DMS 273 treated with DMSO at 0.1 percent for 48 hours (cell line): ENCODE results near the gene PRDM16.

Experiments used
- DNase-seq: peaks from one replicate; lab custom pipeline; 2025; lab: John Stamatoyannopoulos, UW

The PRDM16 gene

DNA sequence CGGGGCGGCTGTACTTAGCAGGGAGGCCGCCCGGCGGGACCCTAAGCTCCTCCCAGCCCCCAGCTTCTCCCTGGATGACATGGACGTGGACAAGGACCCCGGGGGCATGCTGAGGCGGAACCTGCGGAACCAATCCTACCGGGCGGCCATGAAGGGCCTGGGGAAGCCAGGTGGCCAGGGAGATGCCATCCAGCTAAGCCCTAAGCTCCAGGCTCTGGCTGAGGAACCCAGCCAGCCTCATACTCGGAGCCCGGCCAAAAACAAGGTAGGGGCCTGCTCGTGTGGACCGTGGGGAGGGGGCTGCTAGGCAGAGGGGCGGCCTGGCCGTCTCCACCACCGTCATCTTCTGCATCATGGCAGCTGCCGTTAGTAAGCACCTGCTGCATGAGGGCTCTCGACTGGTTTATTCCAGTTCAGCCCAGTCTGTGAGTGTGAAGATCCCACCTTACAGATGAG lies 394.4 kb downstream of the PRDM16 start:
- DNase-seq = no peak

DNA sequence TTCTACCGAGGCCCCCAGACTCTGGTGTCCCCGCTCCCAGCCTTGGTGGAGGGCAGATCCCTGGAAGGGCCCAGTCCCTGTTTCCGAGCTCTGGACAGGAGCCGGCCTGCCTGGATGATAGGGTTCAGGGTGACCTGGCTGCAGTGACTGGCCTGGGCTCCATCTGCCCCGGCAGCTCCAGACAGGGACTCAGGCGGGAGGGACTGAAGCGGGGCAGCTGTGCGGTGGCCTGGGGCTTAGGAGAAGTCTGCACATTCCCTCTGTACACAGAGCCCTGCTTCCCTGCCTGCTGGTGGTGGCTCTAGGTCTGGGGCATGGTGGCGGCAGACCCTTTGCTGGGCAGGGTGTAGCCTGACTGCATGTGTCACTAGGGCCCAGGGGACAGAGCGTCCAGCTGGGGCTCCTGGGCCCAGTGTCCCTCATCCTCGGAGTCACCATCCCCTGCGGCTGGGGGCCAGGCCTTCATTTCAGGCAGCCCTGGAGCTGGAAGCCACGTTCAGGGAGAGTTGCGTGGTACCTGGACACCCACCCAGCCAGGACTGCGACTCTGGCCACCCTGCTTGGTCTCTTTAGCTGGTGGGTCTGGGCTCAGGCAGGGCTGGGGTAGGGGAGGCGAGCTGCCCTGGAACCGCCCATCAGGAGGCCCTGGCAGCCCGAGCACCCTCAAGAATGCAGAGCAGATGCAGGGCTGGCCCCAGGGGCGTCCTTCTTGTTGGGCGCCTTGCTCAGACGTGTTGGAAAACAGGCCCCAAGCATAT lies 395.1 kb downstream of the PRDM16 start:
- no peak for DNase-seq

DNA sequence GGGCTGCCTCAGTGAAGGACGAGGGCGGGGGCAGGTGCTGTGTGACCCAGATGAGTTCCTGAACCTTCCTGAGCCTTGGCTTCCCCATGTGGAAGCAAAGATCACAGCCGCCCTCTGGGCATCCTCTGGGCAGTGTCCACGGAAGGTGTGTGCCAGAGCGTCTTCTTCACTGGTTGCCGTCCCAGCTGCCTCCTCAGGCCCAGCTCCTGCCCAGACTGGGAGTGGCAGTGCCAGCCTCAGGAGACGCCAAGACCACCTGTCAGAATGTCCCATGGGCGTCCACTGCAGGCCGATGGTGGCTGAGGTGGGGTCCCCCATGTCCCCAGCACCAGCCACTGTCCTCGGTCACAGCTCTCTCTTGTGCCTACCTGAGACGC lies 395.6 kb downstream of the PRDM16 start:
- DNase-seq = no peak

DNA sequence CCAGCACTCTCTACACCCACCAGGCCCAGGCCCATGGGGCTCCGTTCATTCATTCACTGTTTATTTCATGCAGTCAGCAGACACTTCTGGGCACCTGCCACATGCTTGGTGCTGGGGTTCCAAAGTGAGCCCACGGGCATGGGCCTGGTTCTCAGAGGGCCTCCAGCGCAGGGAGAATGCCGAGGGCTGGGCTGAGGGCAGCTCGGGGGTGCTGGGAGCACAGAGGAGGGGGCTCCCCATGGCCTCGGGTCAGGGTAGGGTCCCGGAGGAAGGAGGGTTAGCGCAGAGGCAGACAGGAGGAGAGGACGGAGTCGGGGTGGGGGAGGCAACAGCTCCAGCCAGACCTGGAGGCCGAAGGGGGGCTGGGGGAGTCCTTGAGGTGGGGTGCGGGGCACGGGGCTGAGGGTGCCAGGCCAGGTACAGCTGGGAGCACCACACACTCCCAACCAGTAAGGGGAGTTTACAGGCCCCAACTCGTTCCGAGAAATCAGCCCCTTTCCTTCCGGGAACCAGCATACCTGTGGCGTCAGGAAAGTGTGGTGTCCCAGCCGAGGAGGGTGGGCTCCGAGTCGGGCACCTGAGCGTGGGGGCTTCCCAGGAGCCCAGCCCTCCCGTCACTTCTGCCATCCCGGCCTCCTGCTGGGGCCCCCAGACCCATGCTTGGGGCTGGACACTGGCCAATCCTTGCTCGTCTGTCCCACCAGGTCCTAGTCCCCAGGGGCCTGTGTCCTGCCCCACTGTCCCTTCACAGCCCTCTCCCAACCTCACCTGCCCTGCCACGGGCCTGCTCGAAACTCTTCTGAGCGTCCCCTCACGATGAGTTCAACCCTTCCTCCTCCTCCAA lies 396.3 kb downstream of the PRDM16 start:
- no peak for DNase-seq

DNA sequence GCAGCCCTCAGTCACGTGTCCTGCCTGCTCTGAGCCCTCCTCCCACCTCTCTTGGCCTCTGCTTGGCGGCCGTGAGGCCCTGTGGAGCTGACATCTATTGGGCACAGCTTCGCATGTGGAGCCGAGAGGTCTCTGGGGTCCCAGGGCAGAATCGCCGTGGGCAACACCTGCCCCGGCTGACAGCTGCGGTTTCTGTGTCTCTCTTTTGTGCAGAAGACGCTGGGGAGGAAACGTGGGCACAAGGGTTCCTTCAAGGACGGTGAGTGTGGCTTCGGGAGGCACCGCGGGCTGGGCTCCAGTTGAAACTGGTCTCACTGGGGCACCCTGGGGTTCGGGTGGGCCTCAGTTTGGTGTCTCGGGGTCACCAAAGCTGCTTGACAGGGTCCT lies 396.9 kb downstream of the PRDM16 start:
- DNase-seq = no peak

DNA sequence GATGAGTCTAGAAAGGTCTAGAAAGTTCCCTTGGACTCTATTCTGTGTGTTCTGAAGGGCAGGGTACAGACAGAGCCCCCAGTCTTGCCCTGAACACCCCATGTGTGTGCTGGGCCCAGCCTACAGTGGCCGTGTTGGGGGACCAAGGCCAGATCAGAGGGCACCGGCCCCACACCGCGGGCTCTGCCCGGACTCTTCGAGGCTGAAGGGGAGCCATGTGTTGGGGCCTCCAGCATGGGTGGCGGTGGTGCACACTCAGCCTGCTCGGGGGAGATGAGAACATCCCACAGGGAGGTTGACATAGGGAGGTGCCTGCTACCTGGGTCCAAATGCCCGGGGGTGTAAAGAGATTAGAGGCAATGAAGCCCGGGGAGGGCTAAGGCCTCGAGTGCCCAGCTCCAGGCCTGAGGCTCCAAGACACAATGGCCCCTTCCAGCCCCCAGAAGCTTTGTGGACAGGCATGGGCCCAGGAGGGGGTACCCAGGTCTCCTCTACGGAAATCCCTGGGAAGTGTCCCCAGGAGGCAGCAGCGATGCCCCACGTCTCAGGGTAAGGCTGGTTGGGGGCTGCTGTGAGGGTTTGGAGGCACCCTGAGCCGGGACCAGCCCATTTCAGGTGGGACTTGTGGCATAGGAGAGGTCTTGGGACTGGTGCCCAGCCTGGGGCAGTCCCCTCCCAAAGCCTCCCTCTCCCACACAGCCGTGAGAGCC lies 397.5 kb downstream of the PRDM16 start:
- no peak for DNase-seq

DNA sequence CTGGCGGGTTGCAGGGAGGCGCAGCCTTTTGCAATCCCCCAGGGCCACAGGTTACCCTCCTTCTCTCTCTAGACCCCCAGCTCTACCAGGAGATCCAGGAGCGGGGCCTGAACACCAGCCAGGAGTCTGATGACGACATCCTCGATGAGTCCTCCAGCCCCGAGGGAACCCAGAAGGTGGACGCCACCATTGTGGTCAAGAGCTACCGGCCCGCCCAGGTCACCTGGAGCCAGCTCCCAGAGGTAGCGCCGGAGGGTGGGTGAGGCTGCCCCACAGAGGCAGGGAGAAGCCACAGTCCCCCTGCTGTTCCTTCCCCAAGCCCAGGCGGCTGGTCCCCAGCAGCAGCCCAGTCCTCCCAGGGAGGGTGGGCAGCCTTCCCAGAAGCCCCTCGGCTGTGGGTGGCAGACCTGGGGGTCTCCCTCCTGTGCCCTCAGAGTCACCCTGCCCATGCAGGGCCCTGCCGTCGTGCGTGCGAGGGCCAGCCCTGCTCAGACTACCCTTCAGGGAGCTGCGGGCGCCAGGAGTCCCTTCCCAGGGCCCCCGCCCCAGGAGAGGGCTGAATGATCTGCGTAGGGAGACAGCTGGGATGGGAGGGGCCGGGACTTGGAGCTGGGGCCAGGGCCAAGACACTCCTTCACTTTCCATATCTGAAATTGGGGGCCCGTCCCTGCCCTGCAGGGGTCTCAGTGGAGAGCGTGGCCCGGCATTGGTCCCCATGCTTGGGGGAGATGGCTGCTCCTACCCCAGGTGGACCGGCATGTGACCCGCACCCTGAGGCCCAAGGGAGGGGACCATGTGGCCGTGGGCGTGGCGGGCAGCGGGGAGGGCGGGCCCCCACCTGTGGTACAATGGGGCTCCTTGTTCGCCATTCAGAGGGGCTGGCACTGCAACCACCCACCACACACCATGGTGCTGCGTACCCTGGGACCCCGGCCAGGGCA lies 398.4 kb downstream of the PRDM16 start:
- no peak for DNase-seq

DNA sequence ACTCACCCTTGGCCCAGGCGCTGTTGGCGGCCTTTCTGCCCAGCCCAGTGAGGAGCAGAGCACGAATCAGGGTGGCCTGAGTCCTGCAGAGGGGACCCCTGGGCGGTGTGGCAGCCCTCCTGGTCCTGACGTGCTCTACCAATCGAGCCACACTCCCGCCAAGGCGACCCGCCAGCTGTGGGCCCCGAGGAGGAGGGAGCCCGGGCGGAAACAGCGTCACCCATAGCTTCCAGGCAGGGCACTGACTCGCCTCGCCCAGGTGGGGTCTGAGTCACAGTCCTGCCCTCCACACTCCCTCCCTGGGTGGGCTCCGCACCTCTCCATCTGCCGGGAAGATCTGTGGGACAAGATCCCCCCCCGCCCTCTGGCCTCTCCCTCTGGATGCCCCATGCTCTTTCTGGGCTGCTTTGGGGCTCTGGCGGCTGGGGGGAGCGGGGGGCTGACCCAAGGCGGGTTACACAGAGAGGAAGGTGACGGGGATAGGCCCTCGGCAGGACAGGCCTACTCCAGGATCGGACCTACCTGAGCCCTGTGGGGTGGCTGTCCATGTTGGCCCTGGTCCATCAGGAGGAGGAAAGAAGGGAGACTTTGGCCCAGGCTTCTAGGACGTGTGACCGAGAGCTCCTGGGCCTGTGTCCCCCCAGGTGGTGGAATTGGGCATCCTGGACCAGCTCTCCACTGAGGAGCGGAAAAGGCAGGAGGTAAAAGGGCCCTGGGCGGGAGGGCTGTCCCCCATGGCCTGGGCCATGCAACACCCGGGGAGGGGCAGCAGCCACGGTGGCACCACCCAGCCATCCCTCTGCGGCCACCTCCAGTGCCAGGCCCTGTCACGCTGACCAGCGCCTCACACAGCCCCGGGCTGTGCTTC lies 399.5 kb downstream of the PRDM16 start:
- DNase-seq = no peak

DNA sequence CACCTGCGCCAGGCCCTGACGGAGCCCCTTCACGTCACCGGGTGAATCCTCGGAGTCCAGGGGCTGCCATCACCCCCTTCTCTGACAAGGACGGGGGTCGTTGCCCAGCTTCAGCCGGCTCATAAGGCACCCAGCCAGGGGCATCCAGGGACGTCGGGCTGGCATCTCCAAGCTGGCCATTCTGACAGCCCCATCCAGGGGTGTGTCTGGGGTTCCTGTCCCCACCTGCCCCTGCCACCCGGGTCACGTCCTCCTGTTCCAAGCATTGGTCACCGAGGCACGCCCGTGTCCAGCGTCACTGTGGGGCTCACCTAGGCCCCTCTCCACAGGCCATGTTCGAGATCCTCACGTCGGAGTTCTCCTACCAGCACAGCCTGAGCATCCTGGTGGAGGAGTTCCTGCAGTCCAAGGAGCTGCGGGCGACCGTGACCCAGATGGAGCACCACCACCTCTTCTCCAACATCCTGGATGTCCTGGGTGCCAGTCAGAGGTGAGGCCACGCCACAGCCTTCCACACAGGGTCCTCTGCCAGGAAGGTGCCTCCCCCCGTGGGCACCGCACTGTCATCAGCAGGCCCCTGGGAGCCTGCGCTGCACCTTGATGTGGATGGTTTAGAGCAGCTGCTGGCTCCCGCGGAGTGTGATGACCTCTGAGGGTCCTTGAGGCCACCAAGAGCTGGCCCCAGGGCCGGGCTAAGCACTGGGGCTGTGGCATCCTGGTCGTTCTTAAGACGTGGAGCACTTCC lies 400.3 kb downstream of the PRDM16 start:
- no peak for DNase-seq

DNA sequence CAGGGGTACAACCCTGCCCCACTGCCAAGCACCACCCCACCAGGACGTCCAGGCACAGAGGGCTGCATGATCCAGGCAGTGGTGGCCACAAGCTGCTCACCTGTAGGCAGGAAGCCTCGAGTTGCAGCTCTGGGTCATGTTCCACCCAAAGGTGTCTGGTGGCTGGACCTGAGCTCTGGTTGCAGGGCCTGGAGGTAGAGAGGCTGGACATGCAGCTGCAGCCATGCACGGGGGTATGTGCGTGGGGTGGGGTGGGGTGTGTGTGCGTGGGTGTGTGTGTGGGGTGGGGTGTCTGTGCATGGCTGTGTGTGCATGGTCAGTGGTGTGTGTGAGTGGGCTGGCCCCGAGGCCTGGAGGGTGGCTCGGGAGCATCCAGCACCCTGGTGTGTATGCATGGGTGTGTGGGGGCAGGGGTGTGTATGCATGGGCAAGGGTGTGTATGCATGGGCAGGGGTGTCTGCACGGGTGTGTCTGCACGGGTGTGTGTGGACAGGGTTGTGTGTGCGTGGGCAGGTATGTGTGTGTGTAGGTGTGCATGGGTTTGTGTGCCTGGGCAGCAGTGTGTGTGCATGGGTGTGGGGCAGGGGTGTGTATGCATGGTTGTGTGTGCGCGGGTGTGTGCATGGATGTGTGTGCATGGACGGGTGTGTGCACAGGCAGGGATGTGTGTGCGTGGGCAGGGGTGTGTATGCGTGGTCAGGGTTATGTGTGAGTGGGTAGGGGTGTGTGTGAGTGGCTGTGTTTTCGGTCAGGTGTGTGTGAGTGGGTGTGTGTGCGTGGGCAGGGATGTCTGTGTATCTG lies 401.0 kb downstream of the PRDM16 start:
- DNase-seq = no peak

DNA sequence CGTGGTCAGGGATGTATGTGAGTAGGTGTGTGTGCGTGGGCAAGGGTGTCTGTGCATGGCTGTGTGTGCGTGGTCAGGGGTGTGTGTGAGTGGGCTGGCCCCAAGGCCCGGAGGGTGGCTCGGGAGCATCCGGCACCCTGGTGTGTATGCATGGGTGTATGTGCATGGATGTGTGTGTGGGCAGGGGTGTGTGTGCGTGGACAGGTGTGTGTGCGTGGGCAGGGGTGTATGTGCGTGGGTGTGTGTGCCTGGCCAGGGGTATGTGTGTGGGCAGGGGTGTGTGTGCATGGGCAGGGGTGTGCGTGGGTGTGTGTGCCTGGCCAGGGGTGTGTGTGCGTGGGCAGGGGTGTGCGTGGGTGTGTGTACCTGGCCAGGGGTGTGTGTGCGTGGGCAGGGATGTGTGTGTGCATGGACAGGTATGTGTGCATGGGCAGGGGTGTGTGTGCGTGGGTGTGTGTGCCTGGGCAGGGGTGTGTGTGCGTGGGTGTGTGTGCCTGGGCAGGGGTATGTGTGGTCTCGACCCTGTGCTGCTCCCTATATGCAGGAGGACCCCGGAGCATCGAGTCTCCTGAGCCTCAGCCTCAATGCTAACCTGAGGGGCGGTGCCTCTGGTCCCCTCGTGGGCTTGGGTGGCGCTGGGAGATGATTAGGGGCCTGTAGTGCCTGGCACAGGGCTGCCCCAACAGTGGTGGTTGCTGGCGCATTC lies 401.8 kb downstream of the PRDM16 start:
- no peak for DNase-seq

DNA sequence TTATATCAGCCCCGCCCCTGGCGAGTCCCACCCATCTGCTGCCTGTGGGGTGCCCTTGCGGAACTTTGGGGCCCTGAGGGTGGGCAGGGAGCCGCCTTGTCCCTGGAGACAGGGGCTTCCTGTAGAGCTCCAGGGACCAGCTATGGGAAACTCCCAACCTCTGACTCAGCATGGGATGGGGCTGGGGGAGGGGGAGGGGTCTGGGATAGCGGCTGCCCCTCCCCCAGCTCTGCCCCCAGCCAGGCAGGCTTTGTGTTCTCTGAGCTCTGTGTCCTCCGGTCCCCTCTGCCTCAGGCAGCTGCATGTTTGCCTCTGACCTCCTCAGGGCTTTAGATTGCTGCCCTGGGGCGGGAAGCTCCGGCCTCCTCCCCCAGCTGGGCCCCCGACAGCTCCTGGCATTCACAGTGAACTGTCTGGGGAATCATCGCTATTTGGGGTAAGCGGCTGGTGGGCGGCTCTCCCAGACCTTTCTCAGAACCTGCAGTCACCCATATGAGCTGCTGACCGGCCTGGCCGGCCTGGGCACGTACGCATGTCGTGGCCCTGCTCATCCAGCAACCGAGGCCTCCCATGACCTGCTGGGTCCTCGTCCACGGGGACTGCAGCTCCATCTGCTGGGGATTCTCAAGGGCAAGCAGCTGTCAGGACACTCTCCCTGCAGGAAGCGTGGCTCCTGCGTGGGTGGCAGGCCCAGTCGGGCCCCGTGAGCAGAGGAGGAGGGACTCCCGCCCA lies 402.5 kb downstream of the PRDM16 start:
- DNase-seq = no peak

DNA sequence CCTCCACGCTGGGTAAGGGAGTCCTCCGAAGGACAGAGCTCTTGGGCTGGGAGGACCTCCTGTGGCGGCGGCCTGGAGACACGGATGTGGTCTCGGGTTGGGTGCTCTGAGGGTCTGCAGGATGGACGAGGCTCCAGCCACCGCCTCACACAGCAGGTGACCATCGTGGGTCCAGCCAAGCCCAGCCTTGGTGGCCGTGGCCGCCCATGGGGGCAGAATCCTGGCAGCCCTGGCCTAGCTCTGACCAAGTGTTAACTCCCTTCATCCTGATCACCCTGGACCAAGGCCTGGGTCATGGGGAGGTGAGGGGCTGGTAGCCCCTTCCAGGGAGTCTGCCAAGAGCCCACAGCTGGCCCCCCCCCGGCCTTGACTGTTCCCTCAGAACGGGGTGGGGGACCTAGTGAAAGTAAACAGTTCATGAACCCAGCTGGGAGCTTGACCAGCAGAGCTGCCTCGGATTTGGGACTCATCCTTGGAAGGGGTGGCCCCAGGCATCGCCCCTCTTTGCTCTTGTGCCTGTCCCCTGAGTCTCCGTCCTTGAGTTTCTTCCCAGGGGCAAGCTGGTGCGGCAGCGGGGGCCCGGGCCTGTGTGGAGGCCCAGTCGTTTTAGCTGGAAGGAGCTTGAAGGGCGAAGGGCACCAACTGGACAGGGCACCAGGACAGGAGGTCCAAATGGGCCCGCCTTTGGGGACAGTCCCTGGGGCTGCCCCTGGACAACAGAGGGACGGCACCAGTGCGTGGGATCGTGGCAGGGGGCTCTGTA lies 403.3 kb downstream of the PRDM16 start:
- no peak for DNase-seq

DNA sequence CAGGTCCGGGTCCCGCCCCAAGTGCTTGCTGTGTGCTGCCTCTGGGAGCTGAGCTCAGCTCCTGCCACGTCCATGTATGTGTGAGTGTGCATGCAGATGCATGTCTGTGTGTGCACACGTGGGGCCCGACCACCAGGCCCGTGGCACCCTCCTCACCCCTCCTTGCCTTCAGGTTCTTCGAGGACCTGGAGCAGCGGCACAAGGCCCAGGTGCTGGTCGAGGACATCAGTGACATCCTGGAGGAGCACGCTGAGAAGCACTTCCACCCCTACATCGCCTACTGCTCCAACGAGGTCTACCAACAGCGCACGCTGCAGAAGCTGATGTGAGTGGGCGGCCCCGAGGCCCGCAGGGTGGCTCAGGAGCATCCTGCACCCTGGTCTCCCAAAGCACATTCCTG lies 403.9 kb downstream of the PRDM16 start:
- no peak for DNase-seq

DNA sequence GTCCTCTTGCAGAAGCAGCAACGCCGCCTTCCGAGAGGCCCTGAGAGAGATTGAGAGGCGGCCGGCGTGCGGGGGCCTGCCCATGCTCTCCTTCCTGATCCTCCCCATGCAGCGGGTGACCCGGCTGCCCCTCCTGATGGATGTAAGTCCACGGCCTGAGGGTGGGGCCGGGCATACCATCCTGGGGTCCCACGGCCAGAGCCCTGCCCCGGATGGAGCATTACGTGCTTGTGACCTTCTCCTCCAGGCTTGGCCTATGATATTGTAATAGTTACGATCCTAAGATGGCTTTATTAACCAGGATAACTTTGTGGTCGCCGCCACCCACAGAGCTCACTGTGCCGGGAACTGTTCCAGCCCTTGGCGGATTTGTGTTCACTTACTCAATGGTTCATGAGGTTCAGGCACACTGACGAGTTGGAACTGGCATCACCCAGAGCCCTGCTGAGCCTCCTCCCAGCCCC lies 404.4 kb downstream of the PRDM16 start:
- DNase-seq = no peak

DNA sequence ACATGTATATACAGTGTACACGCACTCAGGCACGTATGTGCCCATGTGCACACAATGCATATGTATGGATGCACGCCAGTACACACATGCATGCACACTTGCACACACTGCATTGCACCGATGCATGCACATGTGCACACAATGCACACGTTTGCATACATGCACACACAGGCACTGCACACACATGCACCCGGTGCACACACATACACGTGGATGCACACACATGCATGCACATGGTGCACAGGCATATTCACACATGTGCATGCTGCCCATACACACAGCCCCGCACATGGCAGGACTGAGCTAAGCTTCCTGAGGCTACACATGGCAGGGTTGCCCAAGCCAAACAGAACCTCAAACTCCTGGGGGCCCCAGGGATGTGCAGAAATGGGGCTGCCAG lies 405.0 kb downstream of the PRDM16 start:
- DNase-seq = no peak

DNA sequence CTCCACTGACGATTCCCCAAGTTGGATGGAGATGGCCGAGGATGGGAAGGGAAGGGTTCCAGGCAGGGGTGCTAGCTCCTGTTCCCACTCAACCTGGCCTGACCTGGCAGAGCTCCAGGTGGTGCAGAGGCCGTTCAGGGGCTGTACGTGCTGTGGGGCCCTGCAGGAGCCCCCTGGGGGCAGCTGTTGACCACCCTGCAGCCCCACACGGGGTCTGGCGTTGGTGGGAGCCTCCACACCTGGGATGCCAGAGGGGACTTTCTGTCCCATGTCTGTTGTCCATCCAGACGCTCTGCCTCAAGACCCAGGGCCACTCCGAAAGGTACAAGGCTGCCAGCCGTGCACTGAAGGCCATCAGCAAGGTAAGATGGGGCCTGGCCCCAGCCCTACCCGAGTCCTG lies 405.4 kb downstream of the PRDM16 start:
- DNase-seq = no peak
